K562 (cell line): Measurements from ENCODE around the gene TMEM120B. TPM values are rescaled to one million over a fixed set of nuclear protein-coding genes. Genes with fewer than 3 reads are reported as not detected.
A peak's percentile ranks its signal among the peaks of the same experiment; 100 is the strongest.

Experiments
- BHLHE40 ChIP-seq: IDR thresholded peaks from 2 replicates; pipeline ENCODE4 v1.6.1; 2011; ENCODE audit warnings: low read length, improper control_type of control experiment
- CBX3 ChIP-seq, 2 experiments: IDR thresholded peaks; 1 replicate in 1 of 2; 2 replicates in 1 of 2; pipeline ENCODE4 v1.6.1; 2012; ENCODE audit warnings: inconsistent platforms in 2 of 2, low read length in 2 of 2, borderline replicate concordance in 1 of 2, control low read depth in 1 of 2
- CEBPB ChIP-seq: fragments of 450-650 bp; IDR thresholded peaks from 2 replicates; pipeline ENCODE4 v1.6.1; 2016; ENCODE audit warnings: missing genetic modification characterization, missing compliant biosample characterization
- ERF ChIP-seq: fragments of 450-650 bp; formaldehyde crosslinking; IDR thresholded peaks from 2 replicates; pipeline ENCODE4 v1.4.0; 2020; ENCODE audit warnings: mild to moderate bottlenecking, mixed read lengths
- ETV1 ChIP-seq: fragments of 450-650 bp; conservative IDR thresholded peaks from 2 replicates; pipeline ENCODE4 v1.6.1; 2016; ENCODE audit warnings: missing genetic modification characterization, control low read depth, low read depth, missing compliant biosample characterization
- KDM2B ChIP-seq: fragments of 250-450 bp; sonication (Bioruptor Pico); IDR thresholded peaks from 2 replicates; pipeline ENCODE4 v1.8.0; 2021; ENCODE audit warnings: mild to moderate bottlenecking, moderate library complexity
- MYNN ChIP-seq, 2 experiments: sonication (generic); formaldehyde crosslinking in 1 of 2; IDR thresholded peaks; 2 replicates each; pipeline versions ENCODE4 v1.5.0 to v1.6.1; 2016 to 2020; ENCODE audit warnings: antibody characterized with exemption in 1 of 2, missing genetic modification reagents in 1 of 2
- NONO ChIP-seq, 2 experiments: fragments of 200-400 bp in 1 of 2; fragments of 450-650 bp in 1 of 2; formaldehyde crosslinking in 1 of 2; IDR thresholded peaks; 2 replicates each; pipeline ENCODE4 v1.6.1; 2017; ENCODE audit warnings: low read depth in 2 of 2, mild to moderate bottlenecking in 2 of 2, moderate library complexity in 2 of 2, low read length in 1 of 2
- RBM25 ChIP-seq: fragments of 200-400 bp; formaldehyde crosslinking; IDR thresholded peaks from 2 replicates; pipeline ENCODE4 v1.6.1; 2018; ENCODE audit warnings: low read length, low read depth, moderate library complexity; ENCODE audit not compliant: severe bottlenecking
- RBM39 ChIP-seq: fragments of 200-400 bp; formaldehyde crosslinking; optimal IDR thresholded peaks from 2 replicates; pipeline ENCODE3; 2018; ENCODE audit warnings: low read depth, low read length
- SIN3A ChIP-seq, 2 experiments: fragments of 150-350 bp in 1 of 2; IDR thresholded peaks; 2 replicates each; pipeline ENCODE4 v1.6.1; 2011 to 2016; ENCODE audit warnings: borderline replicate concordance in 2 of 2, low read depth in 2 of 2, low read length in 2 of 2, mild to moderate bottlenecking in 2 of 2, moderate library complexity in 2 of 2; ENCODE audit not compliant: control insufficient read depth in 1 of 2
- STAG1 ChIP-seq: sonication (generic); formaldehyde crosslinking; IDR thresholded peaks from 2 replicates; pipeline ENCODE4 v1.5.0; 2020; ENCODE audit warnings: missing genetic modification reagents, borderline replicate concordance
- ZFP36 ChIP-seq: fragments of 150-350 bp; IDR thresholded peaks from 2 replicates; pipeline ENCODE4 v1.6.1; 2018; ENCODE audit warnings: low read length, low read depth; ENCODE audit not compliant: partially characterized antibody
- polyA plus RNA-seq, 8 experiments: library from polyadenylated mRNA; depleted of rRNA in 4 of 8; stranded (reverse) in 5 of 8; unstranded in 3 of 8; fragments of >200 nt; fragmentation: Nextera tagmentation in 2 of 8; fragmentation: Illumina TruSeq in 1 of 8; extraction: Ambion mirVana in 2 of 8; extraction: Trizol in 1 of 8; gene quantifications; 2 replicates each; pipeline versions ENCODE4 v1.2.1 to v1.2.3, GENCODE V29; 2011 to 2014; ENCODE audit warnings: inconsistent platforms in 1 of 8, missing spikeins in 1 of 8
- total RNA-seq, 7 experiments: library from RNA; depleted of rRNA in 6 of 7; stranded (reverse); fragments of >200 nt in 6 of 7; fragmentation: Illumina TruSeq in 2 of 7; extraction: Trizol in 2 of 7; gene quantifications; 2 replicates each; pipeline versions ENCODE4 v1.2.1 to v1.2.3, GENCODE V29; 2011 to 2021; ENCODE audit warnings: low replicate concordance in 1 of 7
- TF ChIP-seq, protein P1 (sequence below): sonication (generic); formaldehyde crosslinking; IDR thresholded peaks from 2 replicates; pipeline ENCODE4 v1.8.0; 2022; ENCODE audit warnings: mild to moderate bottlenecking, missing genetic modification reagents
- TF ChIP-seq, protein P2 (sequence below): sonication (generic); formaldehyde crosslinking; IDR thresholded peaks from 2 replicates; pipeline ENCODE4 v1.4.0; 2020; ENCODE audit warnings: mild to moderate bottlenecking, missing genetic modification reagents
- TF ChIP-seq, protein P3 (sequence below): IDR thresholded peaks from 2 replicates; pipeline ENCODE4 v1.6.1; 2014; ENCODE audit warnings: antibody characterized with exemption
- TF ChIP-seq, protein P4 (sequence below), 2 experiments: fragments of 450-650 bp; IDR thresholded peaks; 2 replicates each; pipeline ENCODE4 v1.6.1; 2016

Gene TMEM120B
- total and polyA plus RNA-seq, 9 of the 15 experiments (the other 6 are each of a cell fraction or from before 2014, with no cell fraction given): 1.7 to 18.6 (median 7.4) TPM

DNA sequence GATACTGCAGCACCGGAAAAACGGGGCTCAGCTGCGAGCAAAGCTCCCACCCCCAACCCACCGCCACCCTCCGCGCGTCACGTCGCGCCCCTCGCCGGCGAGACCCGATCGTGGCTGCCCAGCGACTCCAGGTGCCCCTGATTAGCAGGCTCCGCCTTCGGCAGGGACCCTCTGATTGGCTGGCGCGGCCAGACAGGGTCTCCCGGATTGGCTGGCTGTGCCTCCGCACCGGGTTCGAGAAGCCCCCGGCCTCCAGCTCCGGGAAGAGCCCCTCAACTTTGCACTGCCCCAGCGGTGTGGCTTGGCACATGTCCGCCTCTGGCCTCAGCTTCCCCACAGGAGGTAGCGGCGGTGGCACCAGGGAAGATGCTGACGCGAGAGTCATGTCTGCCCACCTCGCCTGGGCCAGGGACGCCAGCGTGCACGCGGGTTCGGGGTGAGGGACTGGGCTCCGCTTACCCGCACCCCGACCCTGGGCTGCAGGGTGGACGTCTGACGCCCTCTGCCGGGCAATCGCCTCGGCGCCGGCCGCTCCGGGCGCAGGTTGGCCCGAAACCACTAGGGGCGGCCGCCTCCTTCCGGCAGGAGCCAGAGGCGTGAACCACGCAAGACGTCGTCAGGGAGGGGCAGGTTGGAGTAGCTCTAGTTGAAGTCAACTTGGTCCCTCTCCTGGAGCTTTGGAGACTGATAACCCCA is 81.4 kb downstream of the TMEM120B start (continued):
- TF ChIP-seq MYNN (IDR thresholded peaks at IDR 0.05): peak; percentile 56; the same call in 1 of the 2 replicates
- no peak for TF ChIP-seq MYNN (CRISPR knock-in tag; IDR thresholded peaks at IDR 0.05)
- TF ChIP-seq RBM25: peak; percentile 58
- 0 out of 2 replicates have a peak, but pooled peaks have one; percentile 67 for TF ChIP-seq ERF
- TF ChIP-seq, protein P1, sequence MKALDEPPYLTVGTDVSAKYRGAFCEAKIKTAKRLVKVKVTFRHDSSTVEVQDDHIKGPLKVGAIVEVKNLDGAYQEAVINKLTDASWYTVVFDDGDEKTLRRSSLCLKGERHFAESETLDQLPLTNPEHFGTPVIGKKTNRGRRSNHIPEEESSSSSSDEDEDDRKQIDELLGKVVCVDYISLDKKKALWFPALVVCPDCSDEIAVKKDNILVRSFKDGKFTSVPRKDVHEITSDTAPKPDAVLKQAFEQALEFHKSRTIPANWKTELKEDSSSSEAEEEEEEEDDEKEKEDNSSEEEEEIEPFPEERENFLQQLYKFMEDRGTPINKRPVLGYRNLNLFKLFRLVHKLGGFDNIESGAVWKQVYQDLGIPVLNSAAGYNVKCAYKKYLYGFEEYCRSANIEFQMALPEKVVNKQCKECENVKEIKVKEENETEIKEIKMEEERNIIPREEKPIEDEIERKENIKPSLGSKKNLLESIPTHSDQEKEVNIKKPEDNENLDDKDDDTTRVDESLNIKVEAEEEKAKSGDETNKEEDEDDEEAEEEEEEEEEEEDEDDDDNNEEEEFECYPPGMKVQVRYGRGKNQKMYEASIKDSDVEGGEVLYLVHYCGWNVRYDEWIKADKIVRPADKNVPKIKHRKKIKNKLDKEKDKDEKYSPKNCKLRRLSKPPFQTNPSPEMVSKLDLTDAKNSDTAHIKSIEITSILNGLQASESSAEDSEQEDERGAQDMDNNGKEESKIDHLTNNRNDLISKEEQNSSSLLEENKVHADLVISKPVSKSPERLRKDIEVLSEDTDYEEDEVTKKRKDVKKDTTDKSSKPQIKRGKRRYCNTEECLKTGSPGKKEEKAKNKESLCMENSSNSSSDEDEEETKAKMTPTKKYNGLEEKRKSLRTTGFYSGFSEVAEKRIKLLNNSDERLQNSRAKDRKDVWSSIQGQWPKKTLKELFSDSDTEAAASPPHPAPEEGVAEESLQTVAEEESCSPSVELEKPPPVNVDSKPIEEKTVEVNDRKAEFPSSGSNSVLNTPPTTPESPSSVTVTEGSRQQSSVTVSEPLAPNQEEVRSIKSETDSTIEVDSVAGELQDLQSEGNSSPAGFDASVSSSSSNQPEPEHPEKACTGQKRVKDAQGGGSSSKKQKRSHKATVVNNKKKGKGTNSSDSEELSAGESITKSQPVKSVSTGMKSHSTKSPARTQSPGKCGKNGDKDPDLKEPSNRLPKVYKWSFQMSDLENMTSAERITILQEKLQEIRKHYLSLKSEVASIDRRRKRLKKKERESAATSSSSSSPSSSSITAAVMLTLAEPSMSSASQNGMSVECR: peak; percentile 89
- TF ChIP-seq, protein P2, sequence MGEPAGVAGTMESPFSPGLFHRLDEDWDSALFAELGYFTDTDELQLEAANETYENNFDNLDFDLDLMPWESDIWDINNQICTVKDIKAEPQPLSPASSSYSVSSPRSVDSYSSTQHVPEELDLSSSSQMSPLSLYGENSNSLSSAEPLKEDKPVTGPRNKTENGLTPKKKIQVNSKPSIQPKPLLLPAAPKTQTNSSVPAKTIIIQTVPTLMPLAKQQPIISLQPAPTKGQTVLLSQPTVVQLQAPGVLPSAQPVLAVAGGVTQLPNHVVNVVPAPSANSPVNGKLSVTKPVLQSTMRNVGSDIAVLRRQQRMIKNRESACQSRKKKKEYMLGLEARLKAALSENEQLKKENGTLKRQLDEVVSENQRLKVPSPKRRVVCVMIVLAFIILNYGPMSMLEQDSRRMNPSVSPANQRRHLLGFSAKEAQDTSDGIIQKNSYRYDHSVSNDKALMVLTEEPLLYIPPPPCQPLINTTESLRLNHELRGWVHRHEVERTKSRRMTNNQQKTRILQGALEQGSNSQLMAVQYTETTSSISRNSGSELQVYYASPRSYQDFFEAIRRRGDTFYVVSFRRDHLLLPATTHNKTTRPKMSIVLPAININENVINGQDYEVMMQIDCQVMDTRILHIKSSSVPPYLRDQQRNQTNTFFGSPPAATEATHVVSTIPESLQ: peak; percentile 82; the same call in 1 of the 2 replicates
- TF ChIP-seq ZFP36: peak; percentile 7
- peak in 1 of 2 experiments; percentile 52; a peak in 2 of 4 replicates for TF ChIP-seq SIN3A (IDR thresholded peaks at IDR 0.05; ENCODE audit: borderline replicate concordance in 2 of 2, control insufficient read depth in 1 of 2, low read depth in 2 of 2, low read length in 2 of 2)
- TF ChIP-seq, protein P3, sequence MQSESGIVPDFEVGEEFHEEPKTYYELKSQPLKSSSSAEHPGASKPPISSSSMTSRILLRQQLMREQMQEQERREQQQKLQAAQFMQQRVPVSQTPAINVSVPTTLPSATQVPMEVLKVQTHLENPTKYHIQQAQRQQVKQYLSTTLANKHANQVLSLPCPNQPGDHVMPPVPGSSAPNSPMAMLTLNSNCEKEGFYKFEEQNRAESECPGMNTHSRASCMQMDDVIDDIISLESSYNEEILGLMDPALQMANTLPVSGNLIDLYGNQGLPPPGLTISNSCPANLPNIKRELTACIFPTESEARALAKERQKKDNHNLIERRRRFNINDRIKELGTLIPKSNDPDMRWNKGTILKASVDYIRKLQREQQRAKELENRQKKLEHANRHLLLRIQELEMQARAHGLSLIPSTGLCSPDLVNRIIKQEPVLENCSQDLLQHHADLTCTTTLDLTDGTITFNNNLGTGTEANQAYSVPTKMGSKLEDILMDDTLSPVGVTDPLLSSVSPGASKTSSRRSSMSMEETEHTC: no peak
- TF ChIP-seq, protein P4, sequence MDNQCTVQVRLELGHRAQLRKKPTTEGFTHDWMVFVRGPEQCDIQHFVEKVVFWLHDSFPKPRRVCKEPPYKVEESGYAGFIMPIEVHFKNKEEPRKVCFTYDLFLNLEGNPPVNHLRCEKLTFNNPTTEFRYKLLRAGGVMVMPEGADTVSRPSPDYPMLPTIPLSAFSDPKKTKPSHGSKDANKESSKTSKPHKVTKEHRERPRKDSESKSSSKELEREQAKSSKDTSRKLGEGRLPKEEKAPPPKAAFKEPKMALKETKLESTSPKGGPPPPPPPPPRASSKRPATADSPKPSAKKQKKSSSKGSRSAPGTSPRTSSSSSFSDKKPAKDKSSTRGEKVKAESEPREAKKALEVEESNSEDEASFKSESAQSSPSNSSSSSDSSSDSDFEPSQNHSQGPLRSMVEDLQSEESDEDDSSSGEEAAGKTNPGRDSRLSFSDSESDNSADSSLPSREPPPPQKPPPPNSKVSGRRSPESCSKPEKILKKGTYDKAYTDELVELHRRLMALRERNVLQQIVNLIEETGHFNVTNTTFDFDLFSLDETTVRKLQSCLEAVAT (IDR thresholded peaks at IDR 0.05): peak; percentile 36 to 91; a peak in 3 of 4 replicates
- peak; percentile 99 for TF ChIP-seq STAG1 (CRISPR knock-in tag)
- TF ChIP-seq NONO (IDR thresholded peaks at IDR 0.05; ENCODE audit: low read depth in 2 of 2, low read length in 1 of 2): peak in 1 of 2 experiments; percentile 71; a peak in 1 of 4 replicates
- peak; percentile 100 for TF ChIP-seq ETV1 (tag)
- TF ChIP-seq KDM2B (CRISPR knock-in tag): 0 out of 2 replicates have a peak, but pooled peaks have one; percentile 25
- TF ChIP-seq CBX3 (IDR thresholded peaks at IDR 0.05; ENCODE audit: borderline replicate concordance in 1 of 2, low read length in 2 of 2): peak in 1 of 2 experiments; percentile 47; a peak in 1 of 3 replicates
- TF ChIP-seq BHLHE40: peak; percentile 78
- TF ChIP-seq CEBPB: no peak
- peak; percentile 59 for TF ChIP-seq RBM39
